SK-N-MC (cell line): Measurements from ENCODE around the gene CACNA1G.

Experiments used
- DNase-seq: peaks from one replicate; pipeline ENCODE4 v3.0.0-alpha.2; 2011; ENCODE audit warnings: low read depth, low spot score
- H3K27ac ChIP-seq: fragments of 200-600 bp; sonication (generic); 2 replicates; pipeline ENCODE4 v1.5.1; 2016; ENCODE audit warnings: mixed run types
- H3K36me3 ChIP-seq: fragments of 200-600 bp; sonication (generic); 2 replicates; pipeline ENCODE4 v1.6.1; 2017; ENCODE audit warnings: antibody characterized with exemption, low read length, mixed read lengths; ENCODE audit not compliant: insufficient read depth
- H3K4me3 ChIP-seq: fragments of 200-600 bp; sonication (generic); 2 replicates; pipeline ENCODE4 v1.5.1; 2016
- H3K9ac ChIP-seq: fragments of 200-600 bp; sonication (generic); 2 replicates; pipeline ENCODE4 v1.8.0; 2017; ENCODE audit warnings: mixed run types, mixed read lengths; ENCODE audit not compliant: insufficient read length
- H3K9me3 ChIP-seq: fragments of 200-600 bp; sonication (generic); 2 replicates; pipeline ENCODE4 v1.6.1; 2017; ENCODE audit warnings: low read depth, mild to moderate bottlenecking, antibody characterized with exemption, low read length, moderate library complexity, mixed read lengths
- EZH2 ChIP-seq: fragments of 200-600 bp; sonication (generic); IDR thresholded peaks from one replicate; pipeline ENCODE4 v1.6.1; 2017; ENCODE audit warnings: antibody characterized with exemption
- FOXP2 ChIP-seq: optimal IDR thresholded peaks from 2 replicates; pipeline ENCODE3; 2011; ENCODE audit warnings: mild to moderate bottlenecking, moderate library complexity; ENCODE audit not compliant: insufficient read depth; ENCODE audit errors: extremely low read length, control extremely low read depth
- POLR2AphosphoS5 ChIP-seq: IDR thresholded peaks from 2 replicates; pipeline ENCODE4 v1.6.1; 2012; ENCODE audit warnings: mild to moderate bottlenecking, low read depth, low read length, borderline replicate concordance

CACNA1G gene

DNA sequence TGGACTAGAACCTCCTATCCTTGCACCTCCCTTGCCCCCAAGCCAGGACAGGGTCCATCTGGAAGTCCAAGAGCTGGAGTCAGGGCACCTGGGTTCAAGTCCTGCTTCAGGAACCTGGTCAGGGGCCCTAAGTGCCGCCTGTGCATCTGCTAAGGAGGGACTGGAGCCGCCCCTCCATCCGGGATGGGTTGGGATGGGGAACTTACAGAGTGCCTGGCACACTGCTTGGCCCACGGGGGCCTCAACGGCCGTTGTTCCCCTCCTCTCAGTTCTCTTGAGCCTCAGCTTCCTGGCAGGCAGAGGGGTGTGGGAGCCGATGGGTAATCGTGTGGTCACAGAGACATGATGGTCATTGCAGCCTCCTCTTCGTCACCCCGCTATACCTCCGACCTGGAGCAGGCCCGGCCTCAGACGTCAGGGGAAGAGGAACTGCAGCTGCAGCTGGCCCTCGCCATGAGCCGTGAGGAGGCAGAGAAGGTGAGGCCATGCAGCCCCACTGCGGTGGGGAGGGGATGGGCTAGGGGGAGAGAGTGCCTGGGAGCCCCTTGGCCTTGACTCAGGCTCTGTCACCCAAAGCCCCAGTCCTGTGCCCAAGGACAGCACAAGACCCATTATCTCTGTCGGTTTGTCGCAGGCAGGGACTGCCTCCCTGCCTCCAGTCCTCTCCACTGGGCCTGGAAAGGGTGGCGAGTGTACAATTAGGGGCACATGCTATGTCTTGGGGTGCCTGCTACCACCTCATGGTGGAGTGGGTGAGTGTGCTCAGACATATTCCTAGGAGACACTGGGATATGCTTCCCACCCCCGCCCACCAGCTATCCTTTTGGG, 22.6 kb upstream of the CACNA1G start:
- H3K4me3 ChIP-seq = no peak overlapping the region
- no peaks in the 10 kb centered on the region for H3K36me3 ChIP-seq
- TF ChIP-seq FOXP2 = no peak
- no peak for TF ChIP-seq POLR2AphosphoS5
- no peak for TF ChIP-seq EZH2
- H3K27ac ChIP-seq = no peak overlapping the region
- no peak overlapping the region for H3K9ac ChIP-seq
- H3K9me3 ChIP-seq = no peaks in the 10 kb centered on the region
- DNase-seq = no peak

DNA sequence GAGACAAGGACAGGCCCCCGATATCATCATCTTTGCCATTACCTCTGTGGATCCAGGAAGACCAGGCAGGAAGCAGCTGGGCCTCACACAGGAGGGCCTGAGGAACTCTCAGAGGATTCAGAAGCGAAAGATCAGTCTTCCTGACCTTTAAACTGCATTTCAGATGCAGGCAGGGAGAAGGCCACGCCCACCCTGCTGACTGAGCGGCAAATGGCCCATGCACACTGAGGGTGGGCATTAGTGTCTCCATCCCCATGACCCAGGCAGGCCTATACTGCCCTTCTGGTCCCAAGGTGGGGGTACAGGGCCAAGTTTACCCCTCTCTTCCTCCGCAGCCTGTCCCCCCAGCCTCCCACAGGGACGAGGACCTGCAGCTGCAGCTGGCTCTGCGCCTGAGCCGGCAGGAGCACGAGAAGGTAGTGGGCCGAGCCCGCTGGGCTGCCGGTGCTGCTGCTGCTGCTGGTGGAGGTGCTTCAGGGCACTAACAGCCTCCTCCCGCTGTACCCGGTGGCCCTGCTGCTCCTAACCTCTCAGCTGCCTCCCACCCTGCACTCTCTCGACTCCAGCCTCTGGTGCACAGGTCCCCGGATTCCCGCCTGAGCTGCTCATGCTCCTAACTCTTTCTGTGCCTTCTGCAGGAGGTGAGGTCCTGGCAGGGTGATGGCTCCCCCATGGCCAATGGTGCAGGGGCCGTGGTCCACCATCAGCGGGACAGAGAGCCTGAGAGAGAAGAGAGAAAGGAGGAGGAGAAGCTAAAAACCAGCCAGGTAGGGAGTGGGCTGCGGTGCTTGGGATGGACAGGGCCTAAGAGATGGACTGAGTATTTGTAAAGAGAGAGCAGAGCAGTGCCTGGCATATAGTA, 21.7 kb upstream of the CACNA1G start:
- Histone ChIP-seq H3K9me3 (no peaks in the 10 kb centered on the region), H3K4me3 (no peak overlapping the region), H3K36me3 (no peaks in the 10 kb centered on the region), H3K9ac (no peak overlapping the region), H3K27ac (no peak overlapping the region)
- no peak for DNase-seq
- TF ChIP-seq FOXP2 (no peak), POLR2AphosphoS5 (no peak), EZH2 (no peak)

DNA sequence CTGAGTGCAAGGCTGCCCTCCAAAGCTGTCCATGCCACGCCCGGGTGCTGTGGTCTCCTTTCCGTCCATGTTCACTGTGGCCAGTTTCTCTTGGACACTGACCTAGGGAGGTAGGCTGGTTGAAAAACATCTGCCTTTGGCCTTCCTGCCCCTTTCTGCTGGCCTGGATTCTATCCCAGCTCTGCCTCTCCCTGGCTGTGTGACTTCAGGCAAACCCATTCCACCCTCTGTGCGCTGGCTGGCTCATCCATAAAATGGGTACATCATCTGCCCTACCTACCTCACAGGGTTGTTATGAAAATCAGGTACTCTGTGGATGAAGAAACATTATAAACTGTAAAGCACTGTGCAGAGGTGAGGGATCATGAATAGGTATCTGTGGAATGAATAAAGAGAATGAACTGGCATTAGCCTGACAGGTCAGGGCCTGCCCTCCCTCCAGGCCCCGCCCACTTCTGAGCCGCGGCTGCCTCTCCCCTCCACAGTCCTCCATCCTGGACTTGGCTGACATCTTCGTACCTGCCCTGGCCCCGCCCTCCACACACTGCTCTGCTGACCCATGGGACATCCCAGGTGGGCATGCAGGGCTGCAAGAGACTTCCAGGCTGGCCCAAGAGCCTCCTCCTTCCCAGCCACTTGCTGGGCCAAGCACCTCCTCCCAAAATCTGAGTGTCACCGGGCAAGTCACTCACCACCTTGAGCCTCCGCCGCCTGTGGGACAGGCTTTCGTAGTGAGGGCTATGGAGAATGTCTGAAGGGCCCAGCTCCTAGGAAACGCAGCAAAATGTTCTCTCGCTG, 20.6 kb upstream of the CACNA1G start:
- Histone ChIP-seq H3K4me3 (no peak overlapping the region), H3K9ac (no peak overlapping the region), H3K36me3 (no peaks in the 10 kb centered on the region), H3K9me3 (no peaks in the 10 kb centered on the region), H3K27ac (no peak overlapping the region)
- TF ChIP-seq EZH2 = no peak
- DNase-seq = no peak

DNA sequence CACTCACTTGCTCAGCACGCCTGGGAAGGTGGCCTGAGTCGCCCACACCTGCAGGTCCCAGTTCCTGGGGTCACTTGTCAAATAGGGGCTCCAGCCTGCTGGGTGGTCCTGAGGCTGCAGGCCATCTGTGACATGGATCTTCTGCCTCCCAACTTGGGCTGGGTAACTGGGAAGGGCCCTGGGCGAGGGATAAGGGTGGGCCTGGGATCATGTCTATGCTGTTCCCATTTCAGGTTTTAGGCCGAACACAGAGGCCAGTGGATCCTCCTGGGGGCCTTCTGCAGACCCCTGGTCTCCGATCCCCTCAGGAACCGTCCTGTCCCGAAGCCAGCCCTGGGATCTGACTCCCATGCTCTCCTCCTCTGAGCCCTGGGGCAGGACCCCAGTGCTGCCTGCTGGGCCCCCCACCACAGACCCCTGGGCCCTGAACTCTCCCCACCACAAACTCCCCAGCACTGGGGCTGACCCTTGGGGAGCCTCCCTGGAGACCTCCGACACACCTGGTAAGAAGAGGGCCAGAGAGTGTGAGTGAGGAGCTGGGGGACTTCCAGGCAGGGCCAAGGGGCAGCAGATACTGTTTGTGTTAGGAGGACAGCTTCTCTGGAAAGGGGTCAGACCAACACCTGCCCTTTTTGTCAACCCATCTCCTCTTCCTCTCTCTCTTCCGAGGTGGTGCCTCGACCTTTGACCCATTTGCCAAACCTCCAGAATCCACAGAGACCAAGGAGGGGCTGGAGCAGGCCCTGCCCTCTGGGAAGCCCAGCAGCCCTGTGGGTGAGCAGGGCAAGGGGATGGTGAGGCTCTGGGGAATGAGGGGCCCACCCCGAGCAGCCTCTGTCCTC, 19.7 kb upstream of the CACNA1G start:
- DNase-seq = no peak
- no peak overlapping the region for H3K4me3 ChIP-seq
- no peak overlapping the region for H3K27ac ChIP-seq
- no peaks in the 10 kb centered on the region for H3K36me3 ChIP-seq
- no peak for TF ChIP-seq POLR2AphosphoS5
- TF ChIP-seq EZH2 = no peak
- TF ChIP-seq FOXP2 = no peak
- H3K9me3 ChIP-seq = no peaks in the 10 kb centered on the region
- no peak overlapping the region for H3K9ac ChIP-seq

DNA sequence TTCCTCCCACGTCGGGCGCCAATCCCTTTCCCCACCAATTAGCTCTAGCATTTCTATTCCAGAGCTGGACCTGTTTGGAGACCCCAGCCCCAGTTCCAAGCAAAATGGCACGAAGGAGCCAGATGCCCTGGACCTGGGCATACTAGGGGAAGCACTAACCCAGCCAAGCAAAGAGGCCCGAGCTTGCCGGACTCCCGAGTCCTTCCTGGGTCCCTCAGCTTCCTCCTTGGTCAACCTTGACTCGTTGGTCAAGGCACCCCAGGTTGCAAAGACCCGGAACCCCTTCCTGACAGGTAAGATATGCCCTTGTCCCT, 19.2 kb upstream of the CACNA1G start:
- no peak for TF ChIP-seq EZH2
- TF ChIP-seq POLR2AphosphoS5 = no peak
- TF ChIP-seq FOXP2 = no peak
- H3K9me3 ChIP-seq = no peaks in the 10 kb centered on the region
- no peak for DNase-seq
- peak overlapping the region; percentile 69 for H3K9ac ChIP-seq
- no peak overlapping the region for H3K27ac ChIP-seq
- H3K36me3 ChIP-seq = no peaks in the 10 kb centered on the region
- peak overlapping the region; percentile 91 for H3K4me3 ChIP-seq

DNA sequence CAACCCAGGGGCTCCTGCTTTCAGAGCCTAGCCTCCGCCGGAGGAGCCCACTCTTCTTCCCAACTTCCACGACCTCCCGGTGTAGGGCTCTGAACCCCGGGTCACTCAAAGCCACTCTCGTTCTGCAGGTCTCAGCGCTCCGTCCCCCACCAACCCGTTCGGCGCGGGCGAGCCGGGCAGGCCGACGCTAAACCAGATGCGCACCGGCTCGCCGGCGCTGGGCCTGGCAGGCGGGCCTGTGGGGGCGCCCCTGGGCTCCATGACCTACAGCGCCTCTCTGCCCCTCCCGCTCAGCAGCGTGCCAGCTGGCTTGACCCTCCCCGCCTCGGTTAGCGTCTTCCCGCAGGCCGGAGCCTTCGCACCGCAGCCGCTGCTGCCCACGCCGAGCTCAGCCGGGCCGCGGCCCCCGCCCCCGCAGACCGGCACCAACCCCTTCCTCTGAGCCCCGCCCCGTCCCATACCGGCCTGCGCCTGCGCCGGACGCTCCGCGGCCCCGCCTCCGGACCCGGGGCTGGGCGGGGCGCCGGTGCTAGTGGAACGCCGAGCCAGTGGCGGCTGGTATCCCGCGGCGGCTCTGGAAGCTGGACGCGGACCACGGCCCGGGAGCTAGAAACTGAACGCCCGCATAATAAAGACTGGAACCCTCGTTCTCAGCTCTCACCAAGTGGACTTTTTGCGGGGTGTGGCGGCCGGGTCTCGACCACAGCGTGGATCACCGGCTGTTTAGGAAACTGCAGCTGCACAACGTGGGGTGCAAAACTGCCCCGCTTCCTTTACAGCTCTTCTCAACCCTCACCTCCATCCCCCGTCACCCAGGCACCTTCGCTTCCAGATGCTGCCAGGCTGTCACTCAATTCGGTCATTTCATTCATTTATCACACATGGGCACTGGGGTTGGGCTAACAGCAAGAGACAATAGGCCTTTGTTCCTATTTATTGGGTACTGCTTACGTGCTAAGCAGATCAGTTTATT, 18.5 kb upstream of the CACNA1G start:
- DNase-seq = no peak
- H3K9me3 ChIP-seq = no peaks in the 10 kb centered on the region
- peak overlapping the region; percentile 57; the same call in 1 of the 2 replicates for H3K27ac ChIP-seq
- no peaks in the 10 kb centered on the region for H3K36me3 ChIP-seq
- peak overlapping the region; percentile 91 for H3K4me3 ChIP-seq
- H3K9ac ChIP-seq = peak overlapping the region; percentile 69
- TF ChIP-seq FOXP2 (peak; percentile 61), EZH2 (no peak), POLR2AphosphoS5 (peak; percentile 67; the same call in 1 of the 2 replicates)
